ENCODE measurements around the gene MORN5.

The MORN5 gene

GRCh38 chr9:122239722-122240121 lies 80.0 kb downstream of the MORN5 start:
- DNase-seq: no peak

DNA sequence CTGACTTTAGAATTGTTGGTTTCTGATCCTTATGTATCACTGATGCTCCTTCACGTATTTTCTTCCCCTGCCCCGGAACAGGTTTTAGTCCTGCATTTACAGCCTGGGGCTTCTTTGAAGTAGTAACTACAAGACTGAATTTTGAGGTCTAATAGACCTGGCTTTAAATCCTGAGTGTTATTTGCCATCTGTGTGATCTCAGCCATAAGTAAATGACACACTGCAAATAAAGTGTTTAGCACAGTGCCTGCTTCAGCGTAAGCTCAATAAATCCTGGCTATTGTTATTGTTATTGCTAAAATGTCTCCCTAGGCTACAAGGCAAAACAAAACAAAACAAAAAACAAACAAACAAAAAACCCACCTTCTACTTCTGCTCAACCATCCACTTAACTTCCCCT lies 84.6 kb downstream of the MORN5 start:
- no peak for DNase-seq

DNA sequence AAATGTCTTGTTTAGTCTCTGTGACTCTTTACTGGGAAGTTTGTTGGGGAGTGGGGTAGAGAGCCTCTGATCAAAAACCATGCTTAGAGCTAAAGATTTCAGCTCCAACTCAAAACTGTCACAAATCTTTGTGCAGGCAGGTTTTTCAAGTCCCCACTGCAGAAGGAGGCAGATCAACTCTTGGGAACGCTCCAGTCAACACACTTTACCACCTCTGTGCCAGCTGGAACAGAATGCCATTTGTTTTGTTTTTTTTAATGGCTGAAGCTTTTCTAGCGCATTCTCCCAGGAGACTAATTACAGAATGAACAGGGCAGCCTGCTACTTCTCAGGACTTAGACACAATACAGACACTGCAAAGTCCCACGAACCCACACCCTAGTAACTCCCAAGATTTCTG lies 87.0 kb downstream of the MORN5 start:
- DNase-seq: no peak

- DNase-seq: no peak
These were observed 88.7 kb downstream of the MORN5 start for GRCh38 chr9:122248448-122248865.
